ENCODE results near the gene MTF2. TPM values are rescaled to one million over a fixed set of nuclear protein-coding genes. Genes with fewer than 3 reads are reported as not detected.

The MTF2 gene
- total RNA-seq, 1 donor from 2014 or later, result 49.4 TPM

DNA sequence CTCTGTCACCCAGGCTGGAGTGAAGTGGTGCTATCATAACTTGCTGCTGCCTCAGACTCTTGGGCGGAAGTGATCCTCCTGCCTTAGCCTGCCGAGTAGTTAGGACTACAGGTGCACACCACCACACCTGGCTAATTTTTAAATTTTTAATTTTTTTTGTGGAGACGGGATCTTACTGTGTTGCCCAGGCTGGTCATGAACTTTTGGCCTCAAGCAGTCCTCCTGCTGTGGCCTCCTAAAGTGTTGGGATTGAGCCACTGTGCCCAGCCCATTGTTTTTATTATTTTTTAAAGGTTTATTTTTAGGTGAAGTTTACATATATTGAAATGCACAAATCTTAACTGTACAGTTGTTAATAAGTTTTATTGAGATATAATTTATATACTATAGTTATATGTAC lies 3.2 kb downstream of the MTF2 start:
- no peak for DNase-seq (ENCODE audit: low spot score)

DNA sequence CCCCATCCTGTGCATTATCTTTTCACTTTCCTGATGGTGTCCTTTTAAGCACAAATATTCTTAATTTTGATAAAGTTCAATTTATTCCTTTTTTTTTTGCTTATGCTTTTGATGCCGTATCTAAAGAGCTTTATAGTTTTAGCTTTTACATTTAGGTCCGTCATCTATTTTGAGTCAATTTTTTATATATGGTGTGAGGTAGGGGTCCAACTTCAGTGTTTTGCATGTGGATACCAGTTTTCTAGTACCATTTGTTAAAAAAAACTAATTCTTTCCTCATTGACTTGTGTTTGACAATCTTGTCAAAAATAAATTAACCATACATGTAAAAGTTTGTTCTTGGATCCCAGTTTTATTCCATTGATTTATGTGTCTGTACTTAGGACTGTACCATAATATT lies 4.9 kb downstream of the MTF2 start:
- DNase-seq (ENCODE audit: low spot score), result no peak

DNA sequence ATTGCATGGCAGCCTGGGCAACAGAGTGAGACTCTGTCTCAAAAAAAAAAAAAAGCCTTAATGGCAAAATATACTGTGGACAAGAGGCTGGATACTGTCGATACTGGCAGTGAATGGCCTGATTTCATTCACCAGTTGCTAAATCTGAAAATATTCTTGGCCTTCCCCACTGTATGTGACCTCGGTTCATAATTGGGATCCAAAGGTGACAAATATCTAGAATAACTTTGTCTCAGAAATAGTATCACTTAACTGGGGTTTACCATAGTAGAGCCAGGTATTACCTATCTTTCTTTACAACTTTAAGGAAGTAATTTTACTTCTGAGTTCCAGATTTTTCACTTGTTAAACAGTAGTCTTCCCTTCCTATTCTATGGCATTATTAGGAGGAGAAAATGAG lies 8.4 kb downstream of the MTF2 start:
- no peak for DNase-seq (ENCODE audit: low spot score)

DNA sequence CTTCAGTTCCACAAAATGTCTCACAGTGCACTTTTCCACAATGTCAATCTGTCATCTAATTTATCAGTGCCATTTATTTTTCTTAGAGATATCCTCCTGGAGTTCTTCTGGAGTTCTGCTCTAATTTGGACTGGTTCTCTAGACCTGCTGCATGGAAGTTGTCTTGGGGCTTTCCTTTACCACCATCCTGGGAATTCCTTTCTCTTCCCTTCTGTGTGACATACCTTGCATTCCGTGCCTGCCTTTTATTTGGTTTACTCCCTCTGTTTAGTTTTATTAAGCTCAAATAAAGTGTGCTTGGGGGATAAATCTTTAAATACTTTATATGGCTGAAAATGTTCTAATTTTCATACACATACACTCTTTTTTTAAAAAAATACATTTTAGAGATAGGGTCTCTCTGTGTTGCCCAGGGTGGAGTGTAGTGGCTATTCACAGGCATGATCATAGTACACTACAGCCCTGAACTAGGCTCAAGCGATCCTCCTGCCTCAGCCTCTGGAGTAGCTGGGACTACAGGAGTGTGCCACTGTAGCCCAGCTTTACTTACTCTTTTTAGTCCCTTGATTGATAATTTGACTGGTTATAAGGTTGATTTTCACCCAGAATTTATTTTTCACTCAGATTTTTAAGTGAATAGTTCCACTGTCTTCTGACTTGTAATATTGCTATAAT lies 14.4 kb downstream of the MTF2 start:
- no peak for DNase-seq (ENCODE audit: low spot score)

DNA sequence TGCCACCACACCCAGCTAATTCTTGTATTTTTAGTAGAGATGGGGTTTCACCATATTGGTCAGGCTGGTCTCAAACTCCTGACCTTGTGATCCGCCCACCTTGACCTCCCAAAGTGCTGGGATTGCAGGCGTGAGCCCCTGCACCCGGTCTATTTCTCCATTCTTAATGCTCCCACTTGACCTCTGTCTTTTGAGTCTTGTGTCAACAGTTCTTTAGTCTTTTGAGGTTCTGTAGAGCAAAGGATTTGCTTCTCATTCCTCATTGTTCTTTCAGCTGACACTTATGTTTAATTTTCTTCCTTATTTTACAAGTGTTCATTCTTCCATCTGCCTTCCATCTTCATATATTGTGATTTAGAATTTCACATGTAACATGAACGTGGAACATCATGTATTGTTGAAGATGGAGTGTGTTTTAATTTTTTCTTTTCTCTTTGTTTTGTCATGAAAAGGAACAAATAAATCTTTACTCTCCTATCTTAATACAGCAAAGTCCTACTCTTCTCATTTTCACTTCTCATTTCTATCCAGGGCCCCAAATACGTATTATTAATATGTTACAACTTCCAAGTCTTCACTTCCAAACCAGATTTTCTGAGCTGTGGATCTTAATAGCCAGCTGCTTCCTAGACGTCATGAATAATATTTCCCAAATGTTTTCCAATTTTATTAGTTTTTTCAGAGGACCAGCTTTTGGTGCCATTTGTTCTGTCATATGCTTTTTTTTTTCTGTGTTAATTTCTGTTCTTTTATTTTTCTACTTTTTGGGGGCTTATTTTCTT lies 16.9 kb downstream of the MTF2 start:
- no peak for DNase-seq (ENCODE audit: low spot score)

DNA sequence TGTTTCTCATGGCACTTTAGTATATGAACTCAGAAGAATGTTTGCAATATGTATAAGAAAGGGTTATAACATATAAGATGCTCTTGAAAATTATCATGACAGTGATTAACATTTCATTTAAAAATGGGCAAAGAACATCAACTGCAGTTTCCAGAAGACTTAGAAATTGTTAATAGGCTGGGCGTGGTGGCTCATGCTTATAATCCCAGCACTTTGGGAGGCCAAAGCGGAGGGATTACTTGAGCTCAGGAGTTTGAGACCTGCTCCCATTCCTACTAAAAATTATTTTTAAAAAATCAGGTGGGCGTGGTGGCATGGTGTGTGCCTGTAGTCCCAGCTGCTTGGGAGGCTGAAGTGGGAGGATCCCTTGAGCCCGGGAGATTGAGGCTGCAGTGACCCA lies 23.1 kb downstream of the MTF2 start:
- no peak for DNase-seq (ENCODE audit: low spot score)

DNA sequence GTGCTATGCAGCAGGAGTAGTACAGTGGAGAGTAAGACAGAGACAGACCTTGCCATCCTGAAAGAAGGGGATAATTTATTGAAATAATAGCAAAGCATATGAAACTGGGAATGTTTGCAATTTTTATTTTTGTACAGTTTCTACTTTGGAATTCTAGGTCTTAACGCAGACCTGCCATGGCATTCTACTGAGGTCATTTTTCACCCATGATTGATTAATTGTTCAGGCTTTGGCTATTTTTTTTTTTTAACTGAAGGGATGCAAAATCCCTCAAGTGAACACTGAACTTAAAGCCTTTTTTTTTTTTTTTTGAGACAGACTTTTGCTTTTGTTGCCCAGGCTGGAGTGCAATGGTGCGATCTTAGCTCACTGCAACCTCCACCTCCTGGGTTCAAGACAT lies 27.1 kb downstream of the MTF2 start:
- no peak for DNase-seq (ENCODE audit: low spot score)

DNA sequence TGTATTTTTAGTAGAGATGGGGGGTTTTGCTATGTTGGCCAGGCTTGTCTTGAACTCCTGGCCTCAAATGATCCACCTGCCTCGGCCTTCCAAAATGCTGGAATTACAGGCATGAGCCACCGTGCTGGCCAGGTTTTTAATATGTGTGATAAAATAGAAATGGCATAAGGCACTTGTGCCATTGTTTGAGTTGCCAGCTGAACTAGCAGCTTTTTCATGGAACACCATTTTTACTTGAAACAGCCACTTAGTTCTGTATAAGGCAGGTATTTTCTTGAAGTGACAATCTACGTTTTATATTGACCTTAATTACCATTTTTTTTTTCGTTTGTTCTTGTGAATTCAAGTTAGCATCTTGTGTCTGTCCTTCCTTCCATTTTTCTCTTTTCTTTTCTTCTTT lies 28.3 kb downstream of the MTF2 start:
- no peak for DNase-seq (ENCODE audit: low spot score)

DNA sequence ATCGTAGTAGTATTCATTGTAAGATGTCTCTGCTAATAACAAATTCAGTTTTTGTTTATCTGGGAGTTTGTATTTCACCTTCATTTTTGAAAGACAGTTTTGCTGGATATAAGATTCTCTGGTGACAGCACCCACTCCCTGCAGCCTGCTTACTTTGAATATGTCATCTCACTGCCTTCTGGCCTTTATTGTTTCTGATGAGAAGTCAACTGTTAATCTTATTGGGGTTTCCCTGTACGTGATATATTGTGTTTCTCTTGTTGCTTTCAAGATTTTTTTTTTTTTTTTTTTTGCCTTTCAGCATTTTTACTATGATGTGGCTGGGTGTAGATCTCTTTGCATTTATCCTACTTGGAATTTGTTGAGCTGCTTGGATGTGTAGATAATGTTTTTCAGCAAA lies 29.3 kb downstream of the MTF2 start:
- DNase-seq (ENCODE audit: low spot score), result no peak

DNA sequence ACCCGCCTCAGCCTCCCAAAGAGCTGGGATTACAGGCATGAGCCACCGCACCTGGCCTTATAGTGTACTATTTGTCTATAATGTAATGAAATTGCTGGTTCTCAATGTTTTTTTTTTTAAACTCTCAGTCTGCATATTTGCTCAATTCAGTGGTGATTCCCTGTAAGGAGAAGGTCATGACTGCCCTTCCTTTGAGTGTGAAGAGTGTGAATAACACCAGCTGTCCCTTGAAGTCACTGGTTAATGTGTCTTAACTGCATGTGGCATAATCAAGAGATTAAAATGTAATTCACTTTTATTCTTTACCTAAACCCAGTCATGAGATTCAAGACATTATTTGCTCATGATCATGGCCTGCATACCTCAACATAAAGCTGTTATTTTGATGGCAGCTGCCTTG lies 30.5 kb downstream of the MTF2 start:
- DNase-seq (ENCODE audit: low spot score), result no peak

DNA sequence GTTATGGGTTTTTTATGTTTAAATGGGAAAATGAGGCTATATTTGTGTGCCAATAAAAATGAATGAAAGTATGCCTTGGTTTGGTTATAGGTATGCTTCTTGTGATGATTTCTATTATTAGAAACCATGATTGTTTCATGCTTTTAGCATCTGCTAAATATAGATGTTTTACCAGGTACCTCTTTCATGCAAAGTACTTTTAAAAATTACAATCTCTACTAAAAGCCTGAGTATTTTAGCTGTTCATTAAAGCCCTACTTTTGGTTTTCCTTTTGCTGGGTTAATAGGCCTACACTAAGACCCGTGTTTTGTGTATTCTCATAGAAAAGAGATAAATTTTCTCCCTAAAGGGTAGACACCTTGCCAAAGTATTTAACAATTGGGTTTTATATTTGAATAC lies 32.0 kb downstream of the MTF2 start:
- DNase-seq (ENCODE audit: low spot score), result no peak

DNA sequence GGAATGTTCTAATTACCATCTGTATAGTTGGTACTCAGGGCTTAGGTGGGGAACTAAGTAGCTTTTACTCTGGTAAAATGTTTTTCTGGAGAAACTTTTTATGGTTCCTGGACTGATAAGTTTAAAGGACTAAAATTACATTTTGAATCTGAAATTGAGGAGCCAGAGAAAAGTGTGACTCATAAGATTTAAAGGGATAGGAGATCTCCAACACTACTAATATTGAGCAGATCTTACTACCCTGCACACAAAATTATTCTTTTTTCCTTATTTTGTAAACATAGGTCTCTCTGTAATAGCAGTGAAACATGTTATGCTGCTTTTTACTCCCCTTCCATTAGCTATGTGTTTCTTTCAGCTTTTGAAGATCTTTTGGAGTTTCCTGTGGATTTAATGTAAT lies 32.5 kb downstream of the MTF2 start:
- DNase-seq (ENCODE audit: low spot score), result peak; percentile 2

DNA sequence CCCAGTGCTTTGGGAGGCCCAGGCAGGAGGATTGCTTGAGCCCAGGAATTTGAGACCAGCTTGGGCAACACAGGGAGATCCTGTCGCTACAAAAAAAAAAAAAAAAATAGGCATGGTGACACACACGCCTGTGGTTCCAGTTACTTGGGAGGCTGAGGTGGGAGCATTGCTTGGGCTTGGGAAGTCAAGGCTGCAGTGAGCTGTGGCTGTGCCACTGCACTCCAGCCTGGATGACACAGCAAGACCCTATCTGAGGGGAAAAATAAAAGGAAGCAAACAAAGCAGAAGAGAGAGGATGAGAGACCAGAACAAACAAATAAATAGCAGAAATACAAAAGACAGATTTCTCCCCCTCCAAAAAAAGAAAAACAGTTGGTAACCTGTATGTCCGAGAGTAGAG lies 34.0 kb downstream of the MTF2 start:
- no peak for DNase-seq (ENCODE audit: low spot score)

DNA sequence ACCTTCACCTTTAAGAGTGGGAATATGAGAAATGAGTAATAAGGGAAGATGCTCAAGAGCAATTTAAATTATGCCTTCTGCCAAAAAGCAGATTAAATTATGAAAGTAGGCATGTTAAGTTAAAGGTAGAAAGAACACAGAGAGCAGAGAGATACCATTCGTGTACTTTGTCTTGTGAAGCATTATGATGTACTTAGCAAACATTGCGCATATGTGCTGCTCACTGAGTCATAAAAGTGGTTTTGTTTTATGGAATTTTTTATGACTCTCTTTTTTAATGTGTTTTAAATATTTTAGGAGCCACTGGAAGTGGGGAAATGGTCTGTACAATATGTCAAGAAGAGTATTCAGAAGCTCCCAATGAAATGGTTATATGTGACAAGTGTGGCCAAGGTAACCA lies 35.3 kb downstream of the MTF2 start:
- DNase-seq (ENCODE audit: low spot score), result no peak

DNA sequence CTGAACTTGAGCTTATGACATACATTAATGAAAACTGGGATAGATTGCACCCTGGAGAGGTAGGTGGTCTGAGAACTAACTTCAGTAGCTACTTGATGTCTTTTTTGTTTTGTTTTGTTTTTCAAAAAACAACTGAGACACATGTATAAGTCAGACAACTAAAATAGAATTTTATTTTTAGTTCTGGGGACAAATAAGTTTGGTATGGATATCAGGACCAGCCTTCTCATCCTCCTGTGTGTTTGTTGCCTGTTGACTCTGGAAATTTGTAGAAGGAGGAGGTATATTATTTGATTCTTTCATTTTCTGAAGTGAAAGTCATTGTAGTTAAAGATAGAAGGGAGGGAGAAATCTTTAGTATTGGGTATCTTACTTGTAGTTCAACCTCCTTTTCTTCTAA lies 41.5 kb downstream of the MTF2 start:
- no peak for DNase-seq (ENCODE audit: low spot score)

DNA sequence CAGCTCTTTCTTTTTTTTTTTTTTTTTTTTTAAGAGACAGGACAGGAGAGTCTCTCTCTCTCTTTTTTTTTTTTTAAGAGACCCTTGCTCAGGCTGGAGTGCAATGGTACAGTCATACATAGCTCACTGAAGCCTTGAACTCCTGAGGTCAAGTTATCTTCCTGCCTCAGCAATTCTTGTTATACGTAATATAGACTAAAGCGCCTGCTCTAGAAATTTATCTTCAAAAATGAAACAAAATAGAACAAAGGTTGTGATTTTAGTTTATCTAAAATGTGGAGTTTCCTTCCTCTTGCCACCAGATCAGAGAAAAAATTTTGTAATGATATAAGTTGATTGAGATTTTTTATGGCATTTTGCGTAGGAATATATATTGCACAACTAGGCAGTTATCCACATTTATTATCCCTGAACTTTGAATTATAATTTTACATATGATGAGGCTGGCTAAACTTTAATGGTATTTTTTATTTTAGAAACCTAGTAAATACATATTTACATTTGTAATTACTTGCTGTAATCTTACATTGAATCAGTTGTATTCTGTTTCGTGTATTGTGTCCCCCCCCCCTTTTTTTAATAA lies 44.2 kb downstream of the MTF2 start:
- DNase-seq (ENCODE audit: low spot score), result no peak

DNA sequence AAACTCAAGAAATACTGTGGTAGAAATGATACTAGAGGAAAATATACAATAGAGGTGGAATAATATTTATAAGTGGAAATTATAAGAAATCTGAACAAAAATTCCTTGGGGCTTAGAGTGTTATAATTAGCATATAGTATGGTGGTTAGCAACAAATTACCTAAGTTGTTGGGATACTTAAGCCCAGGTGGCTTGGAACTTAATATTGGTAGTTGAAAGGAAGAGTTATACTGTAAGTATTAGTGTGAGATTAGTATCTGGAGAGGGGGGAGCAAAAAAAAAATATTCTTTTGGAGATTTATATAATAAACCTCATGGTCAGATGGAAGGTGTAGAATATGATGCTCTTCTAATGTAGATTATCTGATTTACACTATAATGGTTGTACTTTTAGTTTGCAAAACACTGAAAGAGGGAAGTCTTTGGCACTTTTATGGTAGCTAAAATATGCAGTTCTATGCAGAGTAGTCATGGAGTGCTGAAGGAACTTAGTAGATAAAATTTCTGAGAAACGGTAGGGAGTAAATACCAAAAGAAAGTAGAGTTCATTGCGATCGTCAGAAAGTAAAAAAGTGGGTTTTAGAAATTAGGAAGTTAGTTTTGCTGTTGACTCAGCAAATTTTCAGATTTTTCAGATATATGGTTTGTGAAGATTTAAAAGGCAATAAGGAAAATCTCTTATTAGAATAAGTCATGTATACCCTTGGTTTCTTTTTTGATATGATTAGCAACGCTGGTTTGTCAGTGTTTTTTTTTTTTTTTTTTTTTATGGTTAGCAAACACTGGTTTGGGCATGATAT lies 45.7 kb downstream of the MTF2 start:
- DNase-seq (ENCODE audit: low spot score), result no peak

DNA sequence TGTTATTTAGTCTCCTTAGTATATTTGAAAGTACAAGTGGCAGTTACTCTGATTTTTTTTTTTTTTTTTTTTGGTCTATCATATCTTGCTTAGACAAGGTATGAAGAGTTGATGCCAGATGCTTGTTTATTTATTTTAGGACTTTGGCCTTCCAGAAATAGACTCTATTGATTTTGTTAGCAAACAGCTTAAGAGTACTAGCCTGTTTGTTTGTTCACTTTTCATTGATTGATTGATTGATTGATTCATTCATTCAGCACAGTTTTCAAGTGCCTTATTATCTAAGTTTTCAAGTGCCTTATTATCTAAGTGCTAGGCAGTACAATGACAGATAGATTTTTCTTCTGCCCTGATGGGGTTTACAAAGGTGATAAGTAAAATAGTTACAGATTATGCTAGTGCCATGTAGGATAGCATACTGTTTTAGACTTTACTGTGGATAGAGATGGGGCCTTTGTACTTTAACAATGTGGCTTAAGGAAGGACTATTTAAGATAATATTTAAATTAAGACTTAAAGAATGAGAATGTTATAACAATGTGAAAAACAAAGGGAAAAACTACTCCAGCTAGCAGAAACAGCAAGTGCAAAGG lies 50.5 kb downstream of the MTF2 start:
- DNase-seq (ENCODE audit: low spot score), result no peak

DNA sequence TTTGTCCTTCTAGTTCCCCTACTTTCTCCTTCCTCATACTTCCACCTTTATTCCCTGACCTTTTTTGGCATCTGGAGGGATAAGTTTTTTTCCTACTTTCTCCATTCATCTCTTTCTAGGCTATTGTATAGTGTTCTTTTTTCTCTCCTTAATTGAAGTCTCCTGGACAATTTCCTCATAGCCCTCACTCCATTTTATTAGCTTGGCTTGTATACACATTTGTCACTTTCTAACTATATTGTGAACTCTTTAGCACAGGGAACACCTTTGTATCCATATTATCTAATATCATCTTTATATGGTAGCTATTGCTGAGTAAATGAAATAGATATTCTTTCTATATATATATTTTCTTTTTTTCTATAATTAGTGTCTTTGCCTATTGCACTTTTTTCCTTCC lies 53.6 kb downstream of the MTF2 start:
- DNase-seq (ENCODE audit: low spot score), result no peak

DNA sequence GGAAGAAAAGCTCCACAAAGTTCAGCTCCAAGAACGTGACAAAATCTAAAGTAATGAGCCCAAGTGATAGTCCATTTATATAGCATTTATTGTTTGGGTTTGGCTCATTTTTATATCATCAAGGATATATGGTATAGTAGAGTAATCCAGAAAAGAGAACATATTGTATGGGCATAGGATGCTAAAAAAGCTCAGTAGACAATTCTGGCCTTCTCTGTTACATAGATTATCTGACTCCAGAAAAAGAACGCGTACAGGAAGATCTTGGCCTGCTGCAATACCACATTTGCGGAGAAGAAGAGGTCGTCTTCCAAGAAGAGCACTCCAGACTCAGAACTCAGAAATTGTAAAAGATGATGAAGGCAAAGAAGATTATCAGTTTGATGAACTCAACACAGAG lies 57.4 kb downstream of the MTF2 start:
- no peak for DNase-seq (ENCODE audit: low spot score)

DNA sequence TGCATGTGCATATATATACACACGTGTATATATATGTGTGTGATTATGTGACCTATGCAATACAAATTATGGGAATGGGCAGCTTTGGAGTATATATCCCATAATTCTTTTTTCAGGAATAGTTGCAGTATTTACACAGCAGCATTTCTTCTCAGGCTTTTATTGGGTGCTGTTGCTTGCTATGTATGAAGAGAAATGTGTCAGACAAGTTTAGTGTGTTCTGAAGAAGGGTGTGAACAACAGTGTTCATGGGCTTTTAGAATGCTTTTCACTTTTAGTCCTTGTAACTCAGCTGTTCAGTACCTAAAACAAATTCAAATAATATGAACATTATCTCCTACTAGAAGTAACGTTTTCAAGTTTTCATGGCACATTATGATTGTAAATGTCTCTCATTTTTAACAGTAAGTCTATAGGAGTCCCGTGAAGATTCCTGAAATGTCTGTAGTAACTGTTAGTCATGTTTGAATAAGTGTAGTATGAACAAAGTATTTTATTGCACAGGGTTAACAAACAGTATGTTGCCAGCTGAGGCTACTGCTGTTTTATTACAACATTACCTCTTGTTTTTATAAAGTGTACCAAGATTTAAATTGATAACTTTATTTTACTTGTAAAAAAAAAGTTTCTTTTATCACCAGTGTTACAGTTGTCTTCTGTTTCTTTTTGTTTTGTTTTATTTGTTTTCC lies 58.7 kb downstream of the MTF2 start:
- no peak for DNase-seq (ENCODE audit: low spot score)

Data from umbilical cord (tissue), 2 donors.